GM23248 (cell line): Measurements from ENCODE around the gene SLC8A1. TPM values are rescaled to one million over a fixed set of nuclear protein-coding genes. Genes with fewer than 3 reads are reported as not detected.
A peak's percentile ranks its signal among the peaks of the same experiment; 100 is the strongest.

ENCODE experiments used
- DNase-seq: peaks from one replicate; pipeline ENCODE4 v3.0.0-alpha.2; 2015
- H2AFZ ChIP-seq: fragments of 200-600 bp; sonication (generic); 2 replicates; pipeline ENCODE4 v1.6.1; 2016; ENCODE audit warnings: antibody characterized with exemption
- H3F3A ChIP-seq: fragments of 200-600 bp; sonication (generic); 2 replicates; pipeline ENCODE4 v1.6.1; 2016; ENCODE audit warnings: mild to moderate bottlenecking, antibody characterized with exemption, mixed run types; ENCODE audit not compliant: insufficient read depth
- H3K27ac ChIP-seq: fragments of 200-600 bp; sonication (generic); 2 replicates; pipeline ENCODE4 v1.5.1; 2016; ENCODE audit warnings: mild to moderate bottlenecking
- H3K27me3 ChIP-seq: fragments of 200-600 bp; sonication (generic); replicated peaks from 2 replicates; pipeline ENCODE4 v1.6.1; 2016; ENCODE audit warnings: mild to moderate bottlenecking; ENCODE audit not compliant: insufficient read depth
- H3K36me3 ChIP-seq: fragments of 200-600 bp; sonication (generic); 2 replicates; pipeline ENCODE4 v1.6.1; 2016; ENCODE audit warnings: low read depth, mild to moderate bottlenecking
- H3K4me1 ChIP-seq: fragments of 200-600 bp; sonication (generic); 2 replicates; pipeline ENCODE4 v1.6.1; 2016; ENCODE audit warnings: mild to moderate bottlenecking; ENCODE audit not compliant: insufficient read depth
- H3K4me2 ChIP-seq: fragments of 200-600 bp; sonication (generic); one replicate; pipeline ENCODE4 v1.6.1; 2016; ENCODE audit warnings: mild to moderate bottlenecking; ENCODE audit not compliant: unreplicated experiment
- H3K4me3 ChIP-seq: fragments of 200-600 bp; sonication (generic); 2 replicates; pipeline ENCODE4 v1.5.1; 2016; ENCODE audit warnings: mild to moderate bottlenecking
- H3K79me2 ChIP-seq: fragments of 200-600 bp; sonication (generic); 2 replicates; pipeline ENCODE4 v1.6.1; 2016; ENCODE audit warnings: mild to moderate bottlenecking; ENCODE audit not compliant: insufficient read depth
- H3K9ac ChIP-seq: fragments of 200-600 bp; sonication (generic); 2 replicates; pipeline ENCODE4 v1.6.1; 2016; ENCODE audit warnings: mild to moderate bottlenecking
- H3K9me2 ChIP-seq: fragments of 200-600 bp; sonication (generic); 2 replicates; pipeline ENCODE4 v1.6.1; 2016; ENCODE audit warnings: mixed run types, mild to moderate bottlenecking, moderate library complexity; ENCODE audit not compliant: insufficient read depth
- H3K9me3 ChIP-seq: fragments of 200-600 bp; sonication (generic); one replicate; pipeline ENCODE4 v1.6.1; 2017; ENCODE audit warnings: low read depth
- H4K20me1 ChIP-seq: fragments of 200-600 bp; sonication (generic); 2 replicates; pipeline ENCODE4 v1.6.0; 2016; ENCODE audit not compliant: insufficient read depth
- EZH2 ChIP-seq: fragments of 200-600 bp; sonication (generic); IDR thresholded peaks from 2 replicates; pipeline ENCODE4 v1.6.1; 2018; ENCODE audit warnings: antibody characterized with exemption, mild to moderate bottlenecking; ENCODE audit not compliant: insufficient read depth, poor library complexity, severe bottlenecking
- EZH2phosphoT487 ChIP-seq: fragments of 200-600 bp; sonication (generic); IDR thresholded peaks from 2 replicates; pipeline ENCODE4 v1.6.1; 2018; ENCODE audit warnings: antibody characterized with exemption, moderate library complexity, mild to moderate bottlenecking, low read depth; ENCODE audit not compliant: insufficient read depth
- WGBS, 2 experiments: methylation state at CpG; one replicate each; pipeline ENCODE4 v1.1.6; 2015 to 2017; ENCODE audit warnings: low lambda C conversion rate in 2 of 2, low coverage in 1 of 2; ENCODE audit errors: missing lambda C conversion rate in 2 of 2; 5-methylcytosine and 5-hydroxymethylcytosine counted together
- in situ Hi-C: fragments of 300-500 bp; cut with MboI; formaldehyde crosslinking; loops from 2 replicates; pipeline ENCODE4 v1.15.0; 2020
- polyA plus RNA-seq: library from polyadenylated mRNA; unstranded; fragments of >200 nt; fragmentation: Nextera tagmentation; extraction: Ambion mirVana; gene quantifications from 2 replicates; pipeline ENCODE4 v1.2.1, GENCODE V29; 2016
- total RNA-seq: library from RNA; depleted of rRNA; stranded (reverse); fragments of >200 nt; shearing (Covaris generic); gene quantifications from 2 replicates; pipeline ENCODE4 v1.2.3, GENCODE V29; 2014

The SLC8A1 gene
- total and polyA plus RNA-seq, 2 experiments from 2014 or later = 13.8 to 83.4 TPM

DNA sequence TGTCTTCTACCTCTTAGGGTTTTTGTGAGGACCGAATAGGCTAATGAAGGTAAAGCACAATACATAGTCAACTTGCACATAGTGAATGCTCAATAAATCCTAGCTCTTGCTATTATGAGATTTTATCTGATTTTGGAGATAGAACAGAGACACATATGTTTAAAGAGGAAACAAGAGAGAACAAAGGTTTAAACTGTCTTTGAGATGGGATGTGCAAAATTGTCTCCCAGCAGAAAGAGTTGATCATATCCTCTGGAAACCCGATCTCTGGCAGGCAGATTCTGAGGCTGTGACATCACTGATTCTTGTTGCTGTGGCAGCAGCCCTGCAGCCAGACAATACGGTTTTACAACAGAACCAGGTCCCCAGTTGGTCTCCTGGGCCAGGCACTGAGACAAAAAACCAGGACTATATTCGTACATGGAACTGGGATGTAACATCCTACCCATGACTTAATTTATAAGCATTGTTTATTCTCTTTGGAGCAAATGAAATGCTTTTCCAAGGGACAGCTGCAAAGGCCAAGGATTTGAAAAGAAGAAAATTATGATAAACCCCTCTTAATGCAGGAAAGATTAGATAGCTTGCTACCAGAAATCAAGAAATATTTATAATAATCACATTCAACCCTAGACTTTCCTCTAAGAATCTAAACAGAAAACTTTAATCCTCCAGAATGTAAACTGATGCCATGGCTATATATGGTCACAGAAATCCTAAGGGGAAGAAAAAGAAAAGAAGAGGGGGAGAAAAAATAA, 80.2 kb downstream of the SLC8A1 start:
- no peaks in the 10 kb centered on the region for H4K20me1 ChIP-seq
- peaks cover 39% of the 10 kb centered on the region for H3F3A ChIP-seq
- peak overlapping the region; percentile 87 for H3K27ac ChIP-seq
- H3K4me2 ChIP-seq = peak overlapping the region; percentile 36
- peak; percentile 91 for DNase-seq
- H3K4me1 ChIP-seq = peaks cover 44% of the 10 kb centered on the region
- no peaks in the 10 kb centered on the region for H3K9me3 ChIP-seq
- no peaks in the 10 kb centered on the region for H3K27me3 ChIP-seq
- in situ Hi-C loops = no loop called here
- 25 to 27% methylated on average over 4 of the region's 4 CpGs for WGBS, 2 experiments
- 0 out of 2 replicates have a peak overlapping the region, but pooled peaks have one; percentile 8 for H3K4me3 ChIP-seq
- no peaks in the 10 kb centered on the region for H3K36me3 ChIP-seq
- TF ChIP-seq EZH2phosphoT487 (no peak), EZH2 (no peak)
- 0 out of 2 replicates have a peak overlapping the region, but pooled peaks have one; percentile 4 for H2AFZ ChIP-seq
- H3K9ac ChIP-seq = peak overlapping the region; percentile 69
- no peaks in the 10 kb centered on the region for H3K9me2 ChIP-seq
- peaks cover 60% of the 10 kb centered on the region for H3K79me2 ChIP-seq

- TF ChIP-seq EZH2phosphoT487 = no peak
- TF ChIP-seq EZH2 = no peak
- Histone ChIP-seq H4K20me1 (no peaks in the 10 kb centered on the region), H3K4me1 (peaks cover 48% of the 10 kb centered on the region), H3K36me3 (no peaks in the 10 kb centered on the region), H3K27ac (peak overlapping the region; percentile 87), H3K79me2 (peaks cover 69% of the 10 kb centered on the region), H3K9ac (peak overlapping the region; percentile 45), H3F3A (peaks cover 39% of the 10 kb centered on the region), H3K4me2 (peak overlapping the region; percentile 44), H2AFZ (no peak overlapping the region), H3K9me3 (no peaks in the 10 kb centered on the region), H3K4me3 (0 out of 2 replicates have a peak overlapping the region, but pooled peaks have one; percentile 0), H3K27me3 (no peaks in the 10 kb centered on the region), H3K9me2 (no peaks in the 10 kb centered on the region)
- 4 to 18% methylated on average over 2 of the region's 2 CpGs for WGBS, 2 experiments
- DNase-seq = peak; percentile 86
- in situ Hi-C loops = no loop called here
Measured at GRCh38 chr2:40370007-40370395, 81.9 kb downstream of the SLC8A1 start.

- Histone ChIP-seq H3K4me3 (no peak overlapping the region), H3K9me3 (no peaks in the 10 kb centered on the region), H3K4me1 (peaks cover 53% of the 10 kb centered on the region), H3F3A (peaks cover 39% of the 10 kb centered on the region), H2AFZ (no peak overlapping the region), H3K27ac (peak overlapping the region; percentile 87), H3K36me3 (no peaks in the 10 kb centered on the region), H3K27me3 (no peaks in the 10 kb centered on the region), H3K9ac (peak overlapping the region; percentile 45; the same call in 1 of the 2 replicates), H3K4me2 (no peak overlapping the region), H4K20me1 (no peaks in the 10 kb centered on the region), H3K9me2 (no peaks in the 10 kb centered on the region), H3K79me2 (peaks cover 72% of the 10 kb centered on the region)
- TF ChIP-seq EZH2phosphoT487 (no peak), EZH2 (no peak)
- in situ Hi-C loops = no loop called here
- peak; percentile 37 for DNase-seq
- WGBS, 2 experiments = 99 to 100% methylated on average over 3 of the region's 3 CpGs
Measured at GRCh38 chr2:40369267-40370006, 82.5 kb downstream of the SLC8A1 start.

DNA sequence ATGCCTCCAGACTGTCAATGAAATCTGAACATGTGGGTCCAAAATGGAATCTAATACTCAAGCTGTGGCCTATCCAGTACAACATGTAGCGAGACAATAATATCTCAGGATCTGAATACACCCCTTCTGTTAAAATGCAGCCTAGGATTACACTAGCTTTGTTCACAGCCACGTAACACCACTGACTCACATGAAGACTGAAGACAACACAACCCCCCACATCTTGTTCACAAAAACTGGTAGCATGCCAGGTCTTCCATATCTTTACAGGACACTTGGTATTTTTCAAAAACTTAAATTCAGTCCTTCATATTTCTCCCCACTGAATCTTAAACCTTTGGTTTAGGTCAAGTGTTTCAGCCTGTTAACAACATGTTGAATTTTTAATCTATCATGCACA, 84.2 kb downstream of the SLC8A1 start:
- TF ChIP-seq EZH2phosphoT487 = no peak
- TF ChIP-seq EZH2 = no peak
- H3K27ac ChIP-seq = no peak overlapping the region
- H3K4me1 ChIP-seq = peaks cover 66% of the 10 kb centered on the region
- no peaks in the 10 kb centered on the region for H3K9me3 ChIP-seq
- no peak overlapping the region for H3K9ac ChIP-seq
- no peak overlapping the region for H3K4me3 ChIP-seq
- H3K9me2 ChIP-seq = no peaks in the 10 kb centered on the region
- in situ Hi-C loops = no loop called here
- no peak overlapping the region for H2AFZ ChIP-seq
- peaks cover 42% of the 10 kb centered on the region for H3F3A ChIP-seq
- no peaks in the 10 kb centered on the region for H3K27me3 ChIP-seq
- no peaks in the 10 kb centered on the region for H3K36me3 ChIP-seq
- DNase-seq = peak; percentile 67
- H3K4me2 ChIP-seq = no peak overlapping the region
- 68 to 72% methylated on average over 2 of the region's 2 CpGs for WGBS, 2 experiments
- peaks cover 58% of the 10 kb centered on the region for H3K79me2 ChIP-seq
- H4K20me1 ChIP-seq = no peaks in the 10 kb centered on the region
